GM12865 (cell line): ENCODE measurements around the gene ZBTB46.

ENCODE experiments used
- DNase-seq: peaks from one replicate; pipeline ENCODE4 v3.0.0; 2010; ENCODE audit warnings: low read depth
- H3K4me3 ChIP-seq: 2 replicates; pipeline ENCODE4 v1.5.1; 2011; ENCODE audit warnings: mild to moderate bottlenecking, low read depth, low read length, control low read depth
- TF ChIP-seq, protein P1 (sequence below): IDR thresholded peaks from 2 replicates; pipeline ENCODE4 v1.5.1; 2011; ENCODE audit warnings: low read length, control low read depth, low read depth, inconsistent platforms; ENCODE audit not compliant: insufficient read depth; ENCODE audit errors: missing control alignments

The ZBTB46 gene

DNA sequence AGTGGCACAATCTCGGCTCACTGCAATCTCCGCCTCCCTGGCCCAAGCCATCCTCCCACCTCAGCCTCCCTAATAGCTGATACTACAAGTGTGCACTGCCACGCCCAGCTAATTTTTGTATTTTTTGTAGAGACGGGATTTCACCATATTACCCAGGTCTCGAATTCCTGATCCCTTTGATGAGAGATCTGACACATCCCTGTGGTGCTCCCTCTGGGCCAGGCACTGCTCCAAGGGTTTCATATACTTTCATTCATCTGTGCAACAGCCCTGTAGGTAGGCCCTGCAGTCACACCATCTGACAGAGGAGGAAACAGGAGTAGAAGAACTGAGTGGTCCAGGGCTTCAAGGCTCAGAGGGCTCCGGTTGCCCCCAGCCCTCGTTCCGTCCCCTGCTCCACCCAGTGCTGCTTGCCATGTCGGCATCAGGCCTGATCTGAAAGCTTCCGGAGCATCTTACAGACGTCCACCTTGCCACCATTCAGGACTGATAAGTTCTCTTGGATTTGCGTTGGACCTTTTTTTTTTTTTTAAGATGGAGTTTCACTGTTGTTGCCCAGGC lies 119.9 kb downstream of the ZBTB46 start:
- no peak overlapping the region for H3K4me3 ChIP-seq
- TF ChIP-seq, protein P1, sequence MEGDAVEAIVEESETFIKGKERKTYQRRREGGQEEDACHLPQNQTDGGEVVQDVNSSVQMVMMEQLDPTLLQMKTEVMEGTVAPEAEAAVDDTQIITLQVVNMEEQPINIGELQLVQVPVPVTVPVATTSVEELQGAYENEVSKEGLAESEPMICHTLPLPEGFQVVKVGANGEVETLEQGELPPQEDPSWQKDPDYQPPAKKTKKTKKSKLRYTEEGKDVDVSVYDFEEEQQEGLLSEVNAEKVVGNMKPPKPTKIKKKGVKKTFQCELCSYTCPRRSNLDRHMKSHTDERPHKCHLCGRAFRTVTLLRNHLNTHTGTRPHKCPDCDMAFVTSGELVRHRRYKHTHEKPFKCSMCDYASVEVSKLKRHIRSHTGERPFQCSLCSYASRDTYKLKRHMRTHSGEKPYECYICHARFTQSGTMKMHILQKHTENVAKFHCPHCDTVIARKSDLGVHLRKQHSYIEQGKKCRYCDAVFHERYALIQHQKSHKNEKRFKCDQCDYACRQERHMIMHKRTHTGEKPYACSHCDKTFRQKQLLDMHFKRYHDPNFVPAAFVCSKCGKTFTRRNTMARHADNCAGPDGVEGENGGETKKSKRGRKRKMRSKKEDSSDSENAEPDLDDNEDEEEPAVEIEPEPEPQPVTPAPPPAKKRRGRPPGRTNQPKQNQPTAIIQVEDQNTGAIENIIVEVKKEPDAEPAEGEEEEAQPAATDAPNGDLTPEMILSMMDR: no peak
- no peak for DNase-seq

DNA sequence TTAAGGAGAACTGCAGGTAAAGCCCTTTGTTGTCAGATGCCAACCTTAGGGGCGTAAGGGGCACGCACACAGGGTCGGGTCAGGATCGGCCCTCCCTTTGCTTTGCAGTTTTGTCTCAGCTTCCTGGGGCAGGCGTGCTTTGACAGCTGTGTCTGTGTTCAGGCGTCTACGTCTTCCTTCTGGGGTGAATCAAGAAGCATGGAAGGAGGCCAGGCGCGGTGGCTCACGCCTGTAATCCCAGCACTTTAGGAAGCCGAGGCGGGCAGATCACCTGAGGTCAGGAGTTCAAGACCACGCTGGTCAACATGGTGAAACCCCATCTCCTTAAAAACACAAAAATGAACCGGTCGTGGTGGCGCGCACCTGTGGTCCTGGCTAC lies 121.9 kb downstream of the ZBTB46 start:
- peak overlapping the region; percentile 77 for H3K4me3 ChIP-seq
- TF ChIP-seq, protein P1: no peak
- peak; percentile 4 for DNase-seq

DNA sequence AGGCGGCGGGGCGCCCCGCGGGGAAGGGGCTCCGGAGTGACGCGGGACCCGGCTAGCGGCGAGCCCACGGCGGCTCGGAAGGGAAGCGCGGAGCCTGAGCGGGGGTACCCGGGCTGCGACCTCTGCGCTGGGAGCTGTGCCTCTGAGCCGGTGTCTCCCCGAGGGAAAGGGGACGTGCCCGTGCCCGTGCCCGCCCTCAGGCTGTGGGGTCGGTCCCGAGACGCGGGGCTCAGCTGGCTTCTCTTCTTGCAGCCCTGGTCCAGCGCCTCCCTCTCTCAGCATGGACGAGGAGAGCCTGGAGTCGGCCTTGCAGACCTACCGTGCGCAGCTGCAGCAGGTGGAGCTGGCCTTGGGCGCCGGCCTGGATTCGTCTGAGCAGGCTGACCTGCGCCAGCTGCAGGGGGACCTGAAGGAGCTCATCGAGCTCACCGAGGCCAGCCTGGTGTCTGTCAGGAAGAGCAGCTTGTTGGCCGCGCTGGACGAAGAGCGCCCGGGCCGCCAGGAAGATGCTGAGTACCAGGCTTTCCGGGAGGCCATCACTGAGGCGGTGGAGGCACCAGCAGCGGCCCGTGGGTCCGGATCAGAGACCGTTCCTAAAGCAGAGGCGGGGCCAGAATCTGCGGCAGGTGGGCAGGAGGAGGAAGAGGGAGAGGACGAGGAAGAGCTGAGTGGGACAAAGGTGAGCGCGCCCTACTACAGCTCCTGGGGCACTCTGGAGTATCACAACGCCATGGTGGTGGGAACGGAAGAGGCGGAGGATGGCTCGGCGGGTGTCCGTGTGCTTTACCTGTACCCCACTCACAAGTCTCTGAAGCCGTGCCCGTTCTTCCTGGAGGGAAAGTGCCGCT lies 122.5 kb downstream of the ZBTB46 start:
- DNase-seq: peak; percentile 43
- H3K4me3 ChIP-seq: peak overlapping the region; percentile 77
- TF ChIP-seq, protein P1: no peak

DNA sequence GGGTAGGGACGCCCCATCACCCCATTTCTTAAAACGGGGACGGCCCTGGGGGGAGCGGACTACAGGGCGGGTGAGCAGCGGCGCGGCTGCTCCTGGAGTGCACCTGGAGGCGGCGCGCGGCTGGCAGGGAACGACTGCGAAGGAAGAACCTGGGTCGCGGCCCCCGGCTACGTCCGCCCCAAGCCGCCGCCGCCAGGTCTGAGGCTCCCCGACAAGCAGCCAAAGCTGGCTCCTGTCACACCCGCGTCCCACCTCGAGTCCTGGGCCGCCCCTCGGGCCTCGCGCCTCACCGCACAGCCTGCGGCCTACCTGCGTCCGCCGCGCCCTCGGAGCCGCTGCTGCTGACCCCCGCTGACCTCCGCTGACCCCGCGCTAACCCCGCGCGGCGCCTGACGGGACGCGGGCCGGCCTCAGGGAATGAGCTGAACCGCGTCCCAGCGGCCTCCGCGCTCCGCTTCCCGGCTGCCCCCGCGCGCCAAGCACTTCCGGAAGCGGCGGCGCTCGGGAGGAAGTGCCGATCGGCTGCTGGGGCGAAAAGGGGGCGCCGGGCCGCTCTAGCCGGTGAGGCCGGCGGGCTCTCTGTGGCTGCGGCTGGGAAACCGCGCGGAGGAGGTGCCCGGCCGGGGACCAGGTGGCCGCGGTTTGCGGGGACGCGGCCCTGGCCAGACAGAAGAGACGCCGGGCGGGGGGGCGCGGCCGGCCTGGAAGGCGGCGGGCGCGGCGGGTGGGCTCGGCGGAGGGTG lies 123.3 kb downstream of the ZBTB46 start, which contains the start of the genes ARFRP1 and ZGPAT:
ARFRP1 (minus strand) TSS at position 419 of the 743 bp plus-strand sequence. CDS start 885 bp downstream, outside the sequence.
ZGPAT (plus strand) TSS at position 482 of the 743 bp plus-strand sequence. CDS start 542 bp downstream, outside the sequence.
- TF ChIP-seq, protein P1: no peak
- peak; percentile 94 for DNase-seq
- peak within 1 kb of the TSS; percentile 77 for H3K4me3 ChIP-seq

DNA sequence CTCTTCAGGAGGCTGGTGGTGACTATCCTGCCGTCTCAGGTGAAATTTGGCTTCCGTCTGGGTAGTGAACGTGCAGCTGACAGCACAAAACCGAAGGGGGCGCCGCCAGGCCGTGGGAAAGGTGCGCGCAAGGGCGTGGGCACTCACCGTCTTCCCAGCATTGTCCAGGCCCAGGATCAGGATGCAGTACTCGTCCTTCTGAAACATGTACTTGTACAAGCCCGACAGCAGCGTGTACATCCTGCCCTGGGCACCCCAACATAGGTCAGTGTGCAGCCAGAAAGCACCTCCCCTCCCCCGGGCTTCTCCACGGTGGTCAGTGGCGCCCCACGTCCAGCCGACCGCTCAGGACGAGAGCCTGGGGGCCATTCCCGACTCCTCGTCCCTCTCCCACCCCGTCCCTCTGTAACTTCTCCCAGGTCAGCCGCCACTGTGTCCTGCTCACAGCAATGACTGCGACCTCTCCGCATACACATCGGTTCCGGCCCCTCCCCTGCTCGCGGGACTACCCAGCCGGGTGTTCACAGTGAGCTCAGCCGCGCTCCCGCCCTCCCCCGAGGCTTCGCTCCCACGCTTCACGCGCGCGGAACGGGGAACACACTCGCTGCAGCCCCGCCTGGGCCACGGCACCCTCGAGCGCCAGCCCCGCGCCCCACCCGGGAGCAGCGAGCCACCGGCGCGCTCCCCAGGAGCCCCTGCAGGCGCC lies 124.1 kb downstream of the ZBTB46 start:
- peak; percentile 84 for DNase-seq
- H3K4me3 ChIP-seq: peak overlapping the region; percentile 77
- TF ChIP-seq, protein P1: peak; percentile 84

DNA sequence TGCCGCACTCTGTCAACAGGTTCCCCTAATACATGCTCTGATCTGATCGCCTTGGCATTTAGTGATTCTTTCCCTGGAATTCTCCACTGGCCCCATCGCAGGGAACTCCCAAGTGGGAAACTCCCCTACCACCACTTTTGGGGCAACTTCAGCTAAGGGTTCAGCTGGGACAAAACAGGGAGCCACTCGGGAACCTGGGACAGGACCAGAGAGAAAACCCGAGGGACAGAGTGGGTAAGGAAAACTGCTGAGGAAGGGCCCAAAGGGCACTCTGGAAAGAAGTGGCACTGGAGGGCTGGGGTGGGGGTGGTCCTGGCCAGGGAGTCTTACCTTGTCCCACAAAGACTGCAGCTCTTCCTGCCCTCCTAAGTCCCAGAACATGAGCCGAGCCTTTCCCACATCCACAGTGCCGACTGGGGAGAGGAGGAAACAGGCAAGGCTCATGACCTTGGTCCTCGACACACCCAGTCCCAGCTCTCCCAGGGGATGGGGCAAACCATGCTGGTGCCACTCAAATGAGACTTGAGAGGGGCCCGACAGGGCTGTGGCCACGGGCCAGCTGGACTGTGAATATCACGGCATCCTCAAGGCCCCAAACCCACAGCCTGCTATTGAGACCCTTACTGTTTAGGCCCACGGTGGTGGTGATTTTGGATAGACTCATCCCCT lies 124.9 kb downstream of the ZBTB46 start:
- TF ChIP-seq, protein P1: no peak
- H3K4me3 ChIP-seq: peak overlapping the region; percentile 77
- DNase-seq: peak; percentile 2
